Measurements from ENCODE around the gene CEP85L. TPM values are rescaled to one million over a fixed set of nuclear protein-coding genes. Genes with fewer than 3 reads are reported as not detected.

CEP85L gene
- total RNA-seq, 1 donor from 2014 or later: 51.5 TPM

DNA sequence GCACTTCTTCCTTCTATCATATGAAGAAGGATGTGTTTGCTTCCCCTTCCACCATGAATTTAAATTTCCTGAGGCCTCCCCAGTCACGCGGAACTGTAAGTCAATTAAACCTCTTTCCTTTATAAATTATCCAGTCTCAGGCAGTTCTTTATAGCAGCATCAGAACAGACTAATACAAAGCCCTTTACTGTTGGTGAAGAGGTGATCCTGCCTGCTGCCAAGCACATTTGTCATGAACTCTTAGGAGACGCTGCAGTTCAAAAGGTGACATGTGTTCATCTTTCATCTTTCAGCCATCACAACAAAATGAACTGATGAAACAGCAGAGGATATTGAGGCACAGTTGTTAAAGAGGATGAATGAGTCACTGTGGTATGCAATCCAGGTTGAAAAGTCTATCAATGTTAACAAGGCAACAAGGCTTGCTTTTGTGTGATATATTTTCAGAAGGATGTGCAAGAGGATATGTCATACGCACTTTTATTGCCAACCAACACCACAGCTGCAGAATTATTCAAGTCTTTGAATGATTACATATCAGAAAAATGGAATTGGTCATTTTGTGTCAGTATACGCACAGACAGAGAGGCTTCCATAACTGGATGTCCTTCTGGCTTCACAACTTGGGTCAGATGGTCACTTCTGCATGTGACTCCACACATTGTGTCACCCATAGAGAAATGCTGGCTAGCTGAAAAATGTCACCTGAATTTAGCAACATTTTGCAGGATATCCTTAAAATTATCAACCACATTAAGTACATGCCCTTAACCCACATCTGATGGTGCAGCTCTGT is 155.7 kb downstream of the CEP85L start:
- TF ChIP-seq, protein P1, sequence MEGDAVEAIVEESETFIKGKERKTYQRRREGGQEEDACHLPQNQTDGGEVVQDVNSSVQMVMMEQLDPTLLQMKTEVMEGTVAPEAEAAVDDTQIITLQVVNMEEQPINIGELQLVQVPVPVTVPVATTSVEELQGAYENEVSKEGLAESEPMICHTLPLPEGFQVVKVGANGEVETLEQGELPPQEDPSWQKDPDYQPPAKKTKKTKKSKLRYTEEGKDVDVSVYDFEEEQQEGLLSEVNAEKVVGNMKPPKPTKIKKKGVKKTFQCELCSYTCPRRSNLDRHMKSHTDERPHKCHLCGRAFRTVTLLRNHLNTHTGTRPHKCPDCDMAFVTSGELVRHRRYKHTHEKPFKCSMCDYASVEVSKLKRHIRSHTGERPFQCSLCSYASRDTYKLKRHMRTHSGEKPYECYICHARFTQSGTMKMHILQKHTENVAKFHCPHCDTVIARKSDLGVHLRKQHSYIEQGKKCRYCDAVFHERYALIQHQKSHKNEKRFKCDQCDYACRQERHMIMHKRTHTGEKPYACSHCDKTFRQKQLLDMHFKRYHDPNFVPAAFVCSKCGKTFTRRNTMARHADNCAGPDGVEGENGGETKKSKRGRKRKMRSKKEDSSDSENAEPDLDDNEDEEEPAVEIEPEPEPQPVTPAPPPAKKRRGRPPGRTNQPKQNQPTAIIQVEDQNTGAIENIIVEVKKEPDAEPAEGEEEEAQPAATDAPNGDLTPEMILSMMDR (IDR thresholded peaks at IDR 0.05; ENCODE audit: partially characterized antibody, unreplicated experiment): no peak
- peaks cover 11% of the 10 kb centered on the region for H3K4me1 Mint-ChIP-seq (ENCODE audit: low read depth, unreplicated experiment)
- H3K4me3 Mint-ChIP-seq (ENCODE audit: unreplicated experiment): no peak overlapping the region
- H3K27me3 Mint-ChIP-seq (ENCODE audit: unreplicated experiment): no peaks in the 10 kb centered on the region
- H3K27ac Mint-ChIP-seq (ENCODE audit: unreplicated experiment): no peak overlapping the region
- no peaks in the 10 kb centered on the region for H3K9me3 Mint-ChIP-seq (ENCODE audit: unreplicated experiment)
- H3K36me3 Mint-ChIP-seq (ENCODE audit: unreplicated experiment): peaks cover 13% of the 10 kb centered on the region
- no peak for DNase-seq

DNA sequence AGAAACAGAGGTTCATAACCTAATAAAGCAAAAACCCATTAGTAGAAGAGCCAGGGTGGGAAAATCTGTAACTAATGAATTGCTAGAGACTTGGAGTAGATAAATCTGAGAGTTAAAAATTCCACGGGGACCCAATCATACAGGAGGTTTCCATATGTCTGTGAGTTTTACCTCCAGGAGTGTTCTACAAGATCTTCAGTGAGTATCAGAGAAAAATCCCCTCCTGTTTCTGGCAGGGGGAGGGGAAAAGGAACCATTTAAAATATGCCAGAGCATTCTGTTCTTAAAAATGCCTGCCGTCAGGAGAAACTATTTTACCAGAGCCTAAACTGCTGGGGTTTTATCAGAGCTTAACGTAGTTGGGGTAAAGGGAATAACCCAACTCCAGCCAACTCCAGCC is 157.3 kb downstream of the CEP85L start:
- H3K27ac Mint-ChIP-seq (ENCODE audit: unreplicated experiment): no peak overlapping the region
- H3K27me3 Mint-ChIP-seq (ENCODE audit: unreplicated experiment): peaks cover 3% of the 10 kb centered on the region
- peaks cover 22% of the 10 kb centered on the region for H3K36me3 Mint-ChIP-seq (ENCODE audit: unreplicated experiment)
- peaks cover 11% of the 10 kb centered on the region for H3K4me1 Mint-ChIP-seq (ENCODE audit: low read depth, unreplicated experiment)
- TF ChIP-seq, protein P1 (IDR thresholded peaks at IDR 0.05; ENCODE audit: partially characterized antibody, unreplicated experiment): no peak
- no peak overlapping the region for H3K4me3 Mint-ChIP-seq (ENCODE audit: unreplicated experiment)
- DNase-seq: no peak
- no peaks in the 10 kb centered on the region for H3K9me3 Mint-ChIP-seq (ENCODE audit: unreplicated experiment)

DNA sequence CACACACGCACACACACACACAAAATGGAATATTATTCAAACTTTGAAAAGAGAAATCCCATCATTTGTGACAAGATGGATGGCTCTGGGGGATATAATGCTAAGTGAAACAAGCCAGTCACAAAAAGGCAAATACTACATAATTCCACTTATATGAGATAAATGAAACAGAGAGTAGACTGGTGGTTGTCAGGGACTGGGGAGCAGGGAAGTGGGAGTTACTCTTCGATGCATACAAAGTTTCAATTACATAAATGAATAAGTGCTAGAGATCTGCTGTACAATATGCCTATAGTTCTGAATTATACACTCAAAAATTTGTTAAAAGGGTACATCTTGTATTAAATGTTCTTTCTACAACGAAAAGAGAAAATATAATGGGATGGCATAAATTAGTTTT is 161.4 kb downstream of the CEP85L start:
- peaks cover 9% of the 10 kb centered on the region for H3K9me3 Mint-ChIP-seq (ENCODE audit: unreplicated experiment)
- H3K4me3 Mint-ChIP-seq (ENCODE audit: unreplicated experiment): no peak overlapping the region
- H3K27ac Mint-ChIP-seq (ENCODE audit: unreplicated experiment): no peak overlapping the region
- no peak for DNase-seq
- TF ChIP-seq, protein P1 (IDR thresholded peaks at IDR 0.05; ENCODE audit: partially characterized antibody, unreplicated experiment): no peak
- peaks cover 42% of the 10 kb centered on the region for H3K36me3 Mint-ChIP-seq (ENCODE audit: unreplicated experiment)
- H3K4me1 Mint-ChIP-seq (ENCODE audit: low read depth, unreplicated experiment): peaks cover 11% of the 10 kb centered on the region
- peaks cover 3% of the 10 kb centered on the region for H3K27me3 Mint-ChIP-seq (ENCODE audit: unreplicated experiment)

DNA sequence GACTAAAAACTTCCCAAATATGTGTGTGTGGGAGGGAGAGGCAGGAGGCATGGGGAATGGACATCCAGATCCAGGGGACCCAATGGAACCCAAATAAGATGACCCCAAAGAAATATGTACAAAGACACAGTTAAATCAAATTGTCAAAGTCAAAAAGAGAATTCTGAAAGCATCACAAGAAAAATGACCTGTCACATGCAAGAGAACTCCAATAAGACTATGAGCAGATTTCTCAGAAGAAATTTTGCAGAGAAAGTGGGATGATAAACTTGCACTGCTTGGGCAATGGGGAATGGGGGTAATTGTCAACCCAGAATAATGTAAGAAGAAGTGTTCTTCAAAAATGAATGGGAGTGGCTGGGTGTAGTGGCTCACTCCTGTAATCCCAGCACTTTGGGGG is 162.8 kb downstream of the CEP85L start:
- Mint-ChIP-seq H3K4me3 (ENCODE audit: unreplicated experiment) (no peak overlapping the region), H3K9me3 (ENCODE audit: unreplicated experiment) (peaks cover 9% of the 10 kb centered on the region), H3K36me3 (ENCODE audit: unreplicated experiment) (peaks cover 39% of the 10 kb centered on the region), H3K27me3 (ENCODE audit: unreplicated experiment) (peaks cover 3% of the 10 kb centered on the region), H3K27ac (ENCODE audit: unreplicated experiment) (no peak overlapping the region), H3K4me1 (ENCODE audit: low read depth, unreplicated experiment) (peaks cover under 1% of the 10 kb centered on the region)
- TF ChIP-seq, protein P1 (IDR thresholded peaks at IDR 0.05; ENCODE audit: partially characterized antibody, unreplicated experiment): no peak
- DNase-seq: no peak

Measured in glutamatergic neuron (in vitro differentiated cells).